Natural killer cell treated with Interleukin-12 subunit alpha and Interleukin-12 subunit beta and Interleukin-15 and Interleukin-18, amount 100 ng/mL, for 72 hours (primary cell): Measurements from ENCODE around the gene IL1B. TPM values are rescaled to one million over a fixed set of nuclear protein-coding genes. Genes with fewer than 3 reads are reported as not detected.

Experiments
- ATAC-seq, 2 donors: fragments of 150-1000 bp; cut with Tn5 transposase in 1 of 2; sonication (Bioruptor Pico), chemical (Tn5 transposase) in 1 of 2; 2 replicates each; pipeline ENCODE4 v1.10.0; 2021
- DNase-seq: peaks from one replicate; pipeline ENCODE4 v3.0.0; 2022; ENCODE audit warnings: low spot score
- H3K27ac Mint-ChIP-seq, 2 donors: 1 replicate in 1 of 2; 2 replicates in 1 of 2; pipeline ENCODE4 v1.8.0; 2022; ENCODE audit warnings: mixed read lengths in 2 of 2, mild to moderate bottlenecking in 1 of 2, moderate library complexity in 1 of 2
- H3K27me3 Mint-ChIP-seq, 2 donors: 1 replicate in 1 of 2; 2 replicates in 1 of 2; pipeline ENCODE4 v1.8.0; 2022; ENCODE audit warnings: mixed read lengths in 2 of 2
- H3K36me3 Mint-ChIP-seq: one replicate; pipeline ENCODE4 v1.8.0; 2022; ENCODE audit warnings: mixed read lengths
- H3K4me1 Mint-ChIP-seq, 2 donors: 1 replicate in 1 of 2; 2 replicates in 1 of 2; pipeline ENCODE4 v1.8.0; 2022; ENCODE audit warnings: low read depth in 2 of 2, mixed read lengths in 2 of 2, mild to moderate bottlenecking in 1 of 2
- H3K4me3 Mint-ChIP-seq: one replicate; pipeline ENCODE4 v1.8.0; 2022; ENCODE audit warnings: mixed read lengths
- H3K9me3 Mint-ChIP-seq: 2 replicates; pipeline ENCODE4 v1.8.0; 2022; ENCODE audit warnings: mixed read lengths
- total RNA-seq, 2 donors: library from RNA; stranded (reverse); gene quantifications; one replicate each; pipeline ENCODE4 v1.2.3, GENCODE V29; 2022

The IL1B gene
- total RNA-seq, 2 donors from 2014 or later, result 1.8 to 12.0 TPM

DNA sequence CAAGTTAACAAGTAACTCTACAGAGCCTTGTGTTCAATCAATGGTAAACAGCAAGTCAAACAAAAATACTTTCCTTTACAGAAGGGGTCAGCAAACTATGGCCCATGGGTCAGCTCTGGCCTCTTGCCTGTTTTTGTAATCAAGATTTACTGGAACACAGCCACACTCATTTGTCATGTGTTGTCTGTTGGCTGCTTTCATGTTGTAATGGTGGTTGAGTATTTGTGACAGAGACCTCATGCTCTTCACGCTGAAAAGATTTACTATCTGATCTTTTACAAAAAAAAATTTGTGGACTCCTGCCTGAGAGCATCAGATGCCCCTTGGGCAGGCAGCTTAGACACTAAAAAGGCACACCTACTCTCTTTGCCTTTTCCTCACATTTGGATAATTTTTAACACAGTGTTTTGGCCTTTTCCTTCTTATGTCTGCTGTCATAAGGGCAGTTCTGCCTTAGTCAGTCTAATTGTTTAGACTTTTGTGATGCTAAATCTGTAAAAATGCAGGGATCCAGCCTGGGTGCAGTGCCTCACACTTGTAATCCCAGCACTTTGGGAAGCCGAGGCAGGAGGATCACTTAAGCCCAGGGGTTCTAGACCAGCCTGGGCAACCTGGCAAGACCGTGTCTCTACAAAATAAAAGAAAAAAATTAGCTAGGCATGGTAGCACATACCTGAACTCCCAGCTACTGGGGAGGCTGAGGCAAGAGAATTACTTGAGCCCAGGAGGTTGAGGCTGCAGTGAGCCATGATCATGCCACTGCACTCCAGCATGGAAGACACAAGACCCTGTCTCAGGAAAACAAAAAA is 18.3 kb downstream of the IL1B start:
- no peak for DNase-seq

DNA sequence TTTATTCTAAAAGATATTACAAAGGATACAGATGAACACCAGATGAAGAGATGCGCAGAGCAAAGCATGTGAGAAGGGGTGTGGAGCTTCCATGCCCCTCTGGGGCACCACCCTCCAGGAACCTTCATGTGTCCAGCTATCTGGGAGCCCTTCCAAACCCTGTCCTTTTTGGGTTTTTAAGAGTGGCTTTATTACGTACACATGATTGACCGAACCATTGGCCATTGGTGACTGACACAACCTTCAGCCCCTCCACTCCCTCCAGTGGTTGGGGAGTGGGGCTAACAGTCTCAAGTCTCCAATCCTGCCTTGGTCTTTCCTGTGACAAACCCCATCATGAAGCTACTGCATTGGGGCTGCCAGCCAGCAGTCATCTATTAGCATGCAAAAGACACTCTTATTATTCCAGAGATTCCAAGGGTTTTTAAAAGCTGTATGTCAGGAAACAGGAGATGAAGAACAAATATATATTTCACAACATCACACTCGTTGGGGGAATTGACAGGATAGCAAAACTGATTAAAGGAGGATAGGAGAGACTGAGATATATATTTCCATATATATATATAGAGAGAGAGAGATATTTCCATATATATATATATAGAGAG is 19.4 kb downstream of the IL1B start:
- H3K27me3 Mint-ChIP-seq, result no peaks in the 10 kb centered on the region

More for the DNA sequence above, 18.3 kb downstream of the IL1B start:
- H3K4me1 Mint-ChIP-seq, result peaks cover 30 to 35% of the 10 kb centered on the region in 2 donors
- no peaks in the 10 kb centered on the region for H3K36me3 Mint-ChIP-seq
- H3K27me3 Mint-ChIP-seq, result no peaks in the 10 kb centered on the region
- no peak overlapping the region for H3K4me3 Mint-ChIP-seq
- ATAC-seq, result no peak
- peak overlapping the region in 1 of 2 donors; percentile 59 for H3K27ac Mint-ChIP-seq
- peaks cover 3% of the 10 kb centered on the region for H3K9me3 Mint-ChIP-seq

DNA sequence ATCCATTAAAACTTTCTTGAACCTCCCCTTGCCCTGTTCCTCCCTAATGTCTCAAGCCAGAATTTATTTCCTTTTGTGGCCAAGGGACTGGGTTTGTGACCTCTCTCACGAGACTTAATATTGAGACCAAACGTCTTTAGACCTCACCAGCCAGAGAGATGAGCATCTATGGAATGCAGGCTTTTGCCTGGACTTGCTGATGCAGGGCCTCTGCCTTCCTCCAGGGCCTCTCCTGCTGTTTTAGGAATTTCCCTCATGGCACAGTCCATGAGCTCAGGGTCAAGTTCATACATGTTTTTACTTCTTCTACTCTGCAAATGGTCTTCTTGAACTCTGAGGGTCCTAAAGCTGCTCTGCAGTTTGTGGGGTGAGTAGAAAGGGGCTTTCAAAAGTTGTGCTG is 22.3 kb downstream of the IL1B start:
- Mint-ChIP-seq H3K4me1 (peaks cover 16 to 27% of the 10 kb centered on the region in 2 donors), H3K27ac (no peak overlapping the region), H3K27me3 (no peaks in the 10 kb centered on the region), H3K36me3 (no peaks in the 10 kb centered on the region), H3K9me3 (peaks cover 3% of the 10 kb centered on the region), H3K4me3 (no peak overlapping the region)
- ATAC-seq (no peak), DNase-seq (no peak)

More for the DNA sequence above, 19.4 kb downstream of the IL1B start:
- ATAC-seq (no peak), DNase-seq (no peak)
- no peaks in the 10 kb centered on the region for H3K36me3 Mint-ChIP-seq
- peaks cover 31 to 34% of the 10 kb centered on the region in 2 donors for H3K4me1 Mint-ChIP-seq
- H3K9me3 Mint-ChIP-seq, result no peaks in the 10 kb centered on the region
- no peak overlapping the region for H3K4me3 Mint-ChIP-seq
- peak overlapping the region in 1 of 2 donors; percentile 23 for H3K27ac Mint-ChIP-seq

DNA sequence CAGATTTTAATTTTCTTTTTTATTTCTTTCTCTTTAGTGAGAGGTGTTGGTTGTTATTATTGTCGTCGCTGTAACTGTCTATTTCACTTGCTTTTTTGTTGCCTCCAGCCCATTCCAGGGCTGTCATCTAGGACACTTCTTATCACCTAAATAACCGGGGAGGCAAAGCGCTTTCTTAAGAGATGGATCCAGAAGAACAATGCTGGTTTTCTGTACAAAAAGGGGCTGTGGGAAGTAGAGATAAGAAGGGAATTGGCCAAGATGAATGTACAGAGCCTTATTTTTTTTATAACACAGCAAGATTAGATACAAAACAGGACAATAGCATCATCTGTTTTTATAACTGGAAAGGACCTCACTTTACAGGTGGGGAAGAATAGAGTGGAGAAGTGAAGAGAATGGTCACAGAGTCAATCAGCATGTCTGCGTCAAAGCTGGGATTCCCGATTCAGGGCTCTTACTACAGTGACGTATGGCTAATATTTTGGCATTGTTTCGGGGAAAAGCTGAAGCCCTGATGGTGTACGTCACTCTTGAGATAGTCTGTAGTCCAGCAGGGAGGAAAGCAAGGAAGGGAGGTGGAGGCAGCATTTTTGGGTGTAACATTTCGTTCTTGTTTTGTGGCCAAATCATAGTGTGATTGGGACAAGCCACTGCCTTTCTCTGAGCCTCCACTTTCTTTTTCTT is 23.2 kb downstream of the IL1B start:
- H3K36me3 Mint-ChIP-seq, result no peaks in the 10 kb centered on the region
- peak overlapping the region in 1 of 2 donors; percentile 85 for H3K27ac Mint-ChIP-seq
- H3K4me1 Mint-ChIP-seq, result peaks cover 16 to 31% of the 10 kb centered on the region in 2 donors
- no peaks in the 10 kb centered on the region for H3K27me3 Mint-ChIP-seq
- no peak overlapping the region for H3K4me3 Mint-ChIP-seq
- DNase-seq, result no peak
- no peak for ATAC-seq
- peaks cover 3% of the 10 kb centered on the region for H3K9me3 Mint-ChIP-seq

DNA sequence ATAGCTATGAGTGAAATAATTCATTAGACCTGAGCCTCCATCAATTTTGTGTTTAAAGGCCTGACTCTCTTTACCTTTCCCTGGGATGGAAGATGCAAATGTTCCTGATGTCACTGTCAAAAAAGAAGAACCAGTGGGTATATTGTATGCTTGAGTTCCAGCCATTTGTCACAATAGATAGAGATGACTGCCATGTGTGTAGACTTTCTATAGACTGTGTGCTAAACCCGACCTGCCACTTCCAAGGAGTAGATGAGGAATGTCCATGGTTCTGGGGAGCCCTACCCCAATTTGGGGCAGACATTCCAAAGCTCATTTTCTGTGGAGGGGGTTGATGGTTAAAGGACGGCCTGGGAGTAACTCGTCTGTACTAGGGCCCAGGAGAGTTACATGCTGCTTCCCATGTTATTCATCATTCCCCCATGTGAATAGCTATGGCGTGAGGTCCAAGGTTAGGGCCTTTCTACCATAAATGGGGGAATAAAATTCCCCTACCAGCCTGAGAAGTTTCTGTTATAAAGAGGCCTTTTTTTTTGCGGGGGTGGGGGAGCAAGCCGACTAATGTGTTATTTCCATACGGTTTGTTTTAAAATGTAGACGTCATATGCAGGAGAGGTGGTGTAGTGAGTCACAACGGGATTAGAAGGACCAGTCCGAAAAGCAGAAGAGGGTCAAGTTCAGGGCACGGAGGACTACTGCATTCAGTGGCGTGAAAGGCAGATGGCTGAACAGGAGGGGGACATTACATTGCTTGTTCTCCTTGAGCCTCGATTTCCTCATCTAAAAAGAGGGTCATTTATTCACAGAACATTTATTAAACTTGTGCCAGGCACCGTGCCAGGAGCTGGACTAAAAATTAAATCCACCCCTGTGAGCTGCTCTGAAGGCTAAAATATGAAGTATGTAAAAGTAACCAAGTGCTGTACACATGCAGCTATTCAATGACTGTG is 24.0 kb downstream of the IL1B start:
- Mint-ChIP-seq H3K27ac (peak overlapping the region; percentile 6 to 85), H3K36me3 (peaks cover 4% of the 10 kb centered on the region), H3K4me3 (no peak overlapping the region), H3K4me1 (peaks cover 16 to 33% of the 10 kb centered on the region in 2 donors), H3K27me3 (no peaks in the 10 kb centered on the region), H3K9me3 (peaks cover 3% of the 10 kb centered on the region)
- no peak for ATAC-seq
- DNase-seq, result no peak

DNA sequence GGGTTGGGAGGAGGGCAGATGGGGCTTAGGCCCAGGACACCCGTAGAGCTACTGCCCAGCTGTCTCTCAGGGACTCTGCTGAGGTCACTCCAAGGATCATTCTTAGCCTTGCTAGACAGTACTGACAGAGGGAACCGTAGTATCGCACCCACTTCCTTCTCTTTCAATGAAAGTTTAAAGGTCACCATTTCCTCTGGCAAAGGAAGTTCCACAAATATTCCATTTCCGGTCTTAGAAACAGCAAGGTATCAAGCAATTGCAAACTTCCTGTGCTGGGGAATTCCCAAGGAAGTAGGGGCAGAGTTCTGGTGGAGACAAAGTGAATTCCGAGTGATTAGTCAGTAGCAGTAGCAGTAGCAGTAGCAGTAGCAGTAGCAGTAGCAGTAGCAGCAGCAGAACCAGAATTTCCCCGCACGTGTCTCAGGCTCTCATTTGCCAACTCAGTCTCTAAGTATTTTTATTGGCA is 24.7 kb downstream of the IL1B start:
- ATAC-seq, result peak; percentile 33 to 75
- no peak overlapping the region for H3K4me3 Mint-ChIP-seq
- H3K27me3 Mint-ChIP-seq, result no peaks in the 10 kb centered on the region
- peaks cover 3% of the 10 kb centered on the region for H3K9me3 Mint-ChIP-seq
- no peak for DNase-seq
- H3K4me1 Mint-ChIP-seq, result peaks cover 17 to 38% of the 10 kb centered on the region in 2 donors
- peak overlapping the region; percentile 6 to 85 for H3K27ac Mint-ChIP-seq
- H3K36me3 Mint-ChIP-seq, result peaks cover 9% of the 10 kb centered on the region

DNA sequence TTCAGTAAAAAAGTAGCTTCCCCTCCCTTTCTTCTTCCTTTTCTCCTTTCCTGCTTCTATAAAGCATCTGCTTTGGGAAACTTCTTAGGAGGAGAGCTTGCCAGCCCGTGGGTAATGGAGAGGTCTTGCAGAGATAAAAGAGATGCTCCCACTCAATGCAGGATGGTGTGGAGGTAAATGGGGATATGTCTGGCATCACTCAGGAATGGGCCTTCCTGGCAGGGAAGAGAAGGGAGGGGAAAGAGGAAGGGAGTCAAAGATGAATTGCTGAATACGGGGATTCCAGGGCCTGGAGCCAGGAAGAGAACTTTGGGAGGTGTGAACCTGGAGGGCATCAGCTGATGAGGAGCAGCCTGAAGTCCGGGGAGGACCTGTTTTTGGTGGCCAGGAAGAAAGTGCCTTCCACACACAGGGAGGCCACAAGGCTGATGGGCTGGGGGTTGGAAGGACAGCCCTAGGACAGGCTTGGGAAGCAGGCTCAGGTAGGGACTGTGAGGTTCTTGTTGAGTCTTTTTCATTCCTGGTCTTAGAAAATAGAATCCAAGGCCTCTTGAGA is 25.2 kb downstream of the IL1B start:
- no peak for ATAC-seq
- H3K27ac Mint-ChIP-seq, result peak overlapping the region; percentile 6 to 85

DNA sequence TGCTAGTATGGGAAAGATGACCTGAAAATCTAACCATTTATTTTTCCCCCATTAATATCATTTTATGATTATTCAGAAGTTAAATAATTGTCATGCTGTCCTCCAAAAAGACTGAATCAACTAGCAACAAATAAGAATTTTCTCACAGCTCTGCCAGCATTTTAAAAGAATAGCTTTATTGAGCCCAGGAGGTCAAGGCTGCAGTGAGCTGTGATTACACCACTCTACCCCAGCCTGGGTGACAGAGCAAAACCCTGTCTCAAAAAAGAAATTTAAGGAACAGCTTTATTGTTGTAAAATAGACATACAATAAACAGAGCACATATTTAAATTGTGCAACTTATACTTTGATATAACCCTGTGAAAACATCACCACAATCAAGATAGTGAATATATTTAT is 27.5 kb downstream of the IL1B start:
- no peak for ATAC-seq
- H3K27ac Mint-ChIP-seq, result peak overlapping the region in 1 of 2 donors; percentile 28
- peaks cover 27 to 49% of the 10 kb centered on the region in 2 donors for H3K4me1 Mint-ChIP-seq

More for the DNA sequence above, 25.2 kb downstream of the IL1B start:
- Mint-ChIP-seq H3K4me3 (no peak overlapping the region), H3K27me3 (no peaks in the 10 kb centered on the region), H3K36me3 (peaks cover 15% of the 10 kb centered on the region), H3K4me1 (peaks cover 22 to 42% of the 10 kb centered on the region in 2 donors), H3K9me3 (peaks cover 3% of the 10 kb centered on the region)
- DNase-seq, result no peak

DNA sequence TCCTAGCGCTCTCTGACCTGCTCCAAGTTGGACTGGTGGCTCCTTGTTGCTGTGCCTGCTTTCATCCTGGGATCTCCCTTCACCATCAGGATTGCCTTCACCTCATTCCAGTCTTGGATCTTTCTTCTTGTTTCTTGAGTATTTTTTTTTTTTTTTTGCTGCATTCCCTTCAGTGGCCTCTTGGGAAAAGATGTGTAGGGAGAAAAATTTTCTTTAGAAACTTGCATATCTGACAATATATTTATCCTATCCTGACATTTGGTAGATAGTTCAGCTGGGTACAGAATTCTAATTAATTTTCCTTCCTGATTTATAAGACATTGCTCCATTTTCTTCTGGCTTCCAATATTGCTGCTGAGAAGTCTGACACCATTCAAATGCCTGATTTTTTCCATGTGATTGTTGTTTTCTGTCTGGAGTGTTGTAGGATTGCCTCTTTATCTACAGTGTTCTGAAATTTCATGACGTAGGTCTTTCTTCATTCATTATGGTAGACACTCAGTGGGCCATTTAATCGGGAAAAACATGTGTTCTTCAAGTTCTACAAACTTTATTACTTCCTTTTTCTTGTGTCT is 29.3 kb downstream of the IL1B start:
- H3K9me3 Mint-ChIP-seq, result peaks cover 3% of the 10 kb centered on the region

More for the DNA sequence above, 27.5 kb downstream of the IL1B start:
- Mint-ChIP-seq H3K4me3 (no peak overlapping the region), H3K9me3 (peaks cover 3% of the 10 kb centered on the region), H3K27me3 (no peaks in the 10 kb centered on the region), H3K36me3 (peaks cover 16% of the 10 kb centered on the region)
- no peak for DNase-seq

DNA sequence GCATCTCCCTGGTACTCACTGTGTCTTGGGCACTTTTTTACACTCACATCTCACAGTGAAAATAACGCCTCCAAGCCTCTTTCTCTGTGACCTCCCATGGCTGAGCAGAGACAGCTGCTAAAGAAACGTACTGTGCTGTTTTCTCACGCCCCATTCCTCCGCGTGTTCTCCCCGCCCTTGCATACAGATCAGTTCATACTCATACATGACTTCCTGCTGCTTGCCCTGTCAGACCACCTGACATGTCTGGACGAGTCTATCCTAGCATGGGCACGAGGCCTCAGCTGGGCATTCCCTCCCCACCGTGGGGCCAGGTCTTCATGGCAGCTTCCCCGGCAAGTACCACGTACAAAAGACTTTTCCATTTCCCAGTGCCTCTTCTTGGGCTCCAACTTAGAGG is 31.0 kb downstream of the IL1B start:
- H3K4me3 Mint-ChIP-seq, result peak overlapping the region; percentile 19
- H3K27ac Mint-ChIP-seq, result peak overlapping the region in 1 of 2 donors; percentile 66
- no peaks in the 10 kb centered on the region for H3K27me3 Mint-ChIP-seq
- peaks cover 16% of the 10 kb centered on the region for H3K36me3 Mint-ChIP-seq
- H3K4me1 Mint-ChIP-seq, result peaks cover 17 to 40% of the 10 kb centered on the region in 2 donors
- peaks cover 3% of the 10 kb centered on the region for H3K9me3 Mint-ChIP-seq
- DNase-seq, result no peak
- peak in 1 of 2 donors; percentile 34 for ATAC-seq

More for the DNA sequence above, 29.3 kb downstream of the IL1B start:
- H3K27me3 Mint-ChIP-seq, result no peaks in the 10 kb centered on the region
- peaks cover 21 to 48% of the 10 kb centered on the region in 2 donors for H3K4me1 Mint-ChIP-seq
- DNase-seq, result no peak
- peak overlapping the region in 1 of 2 donors; percentile 13 for H3K27ac Mint-ChIP-seq
- peaks cover 16% of the 10 kb centered on the region for H3K36me3 Mint-ChIP-seq
- H3K4me3 Mint-ChIP-seq, result no peak overlapping the region
- no peak for ATAC-seq

DNA sequence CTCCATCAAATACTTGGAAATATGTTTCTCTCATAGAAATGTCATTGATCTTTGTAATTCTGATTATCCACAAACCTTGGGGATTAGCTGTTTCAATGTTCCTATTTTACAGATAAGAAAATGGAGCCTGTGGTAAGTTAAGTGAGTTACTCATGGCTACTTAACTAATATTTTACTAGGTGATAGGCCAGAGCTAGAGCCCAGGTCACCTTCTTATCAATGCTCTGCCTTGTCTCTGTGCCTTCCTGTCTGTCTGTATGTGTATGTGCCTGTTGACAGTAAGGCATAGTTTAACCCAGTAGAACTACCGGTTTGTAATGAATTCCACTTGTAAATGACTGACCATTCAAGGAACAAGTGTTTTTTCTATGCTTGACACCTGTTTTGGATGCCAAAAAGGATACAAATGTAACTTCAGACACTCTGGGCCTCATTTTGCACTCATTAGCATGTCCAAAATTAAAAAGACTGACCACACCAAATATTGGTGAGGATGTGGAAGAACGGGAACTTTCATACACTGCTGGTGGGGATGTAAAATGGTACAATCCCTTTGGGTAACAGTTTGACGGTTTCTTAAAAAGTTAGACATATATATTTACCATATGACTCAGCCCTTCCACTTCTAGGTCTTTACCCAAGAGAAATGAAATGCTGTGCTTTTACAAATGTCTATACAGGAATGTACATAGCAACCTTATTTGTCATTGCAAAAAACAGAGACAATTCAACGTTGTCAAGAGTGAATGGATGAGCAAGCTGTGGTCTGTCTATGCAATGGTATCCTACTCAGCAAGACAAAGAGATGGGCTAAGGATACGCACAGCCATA is 32.7 kb downstream of the IL1B start:
- H3K27me3 Mint-ChIP-seq, result no peaks in the 10 kb centered on the region
- peaks cover 2% of the 10 kb centered on the region for H3K9me3 Mint-ChIP-seq
- peaks cover 30 to 47% of the 10 kb centered on the region in 2 donors for H3K4me1 Mint-ChIP-seq
- peak overlapping the region; percentile 21 for H3K4me3 Mint-ChIP-seq
- peak; percentile 78 to 79 for ATAC-seq
- H3K27ac Mint-ChIP-seq, result peak overlapping the region; percentile 77 to 90
- H3K36me3 Mint-ChIP-seq, result peaks cover 16% of the 10 kb centered on the region
- DNase-seq, result no peak
